CD4-positive, alpha-beta T cell treated with Interferon gamma for 1 hour (primary cell): ENCODE results near the gene EXD3.
"Not testable (repeated sequence)": the region's sequence is repeated elsewhere in the genome, so short reads cannot be mapped to it uniquely, and the experiment has no call there.

Experiments used
- DNase-seq: peaks from one replicate; pipeline ENCODE4 v3.0.0-alpha.2; 2020

The EXD3 gene

GRCh38 chr9:137390553-137391410 is 32.2 kb downstream of the EXD3 start:
- no peak for DNase-seq

GRCh38 chr9:137389428-137389746 is 33.6 kb downstream of the EXD3 start:
- no peak for DNase-seq

- no peak for DNase-seq
Measured at GRCh38 chr9:137388589-137389427, 34.2 kb downstream of the EXD3 start.

GRCh38 chr9:137387891-137388560 is 34.9 kb downstream of the EXD3 start:
- no peak for DNase-seq

- peak; percentile 4 for DNase-seq
Measured at GRCh38 chr9:137387114-137387890, 35.7 kb downstream of the EXD3 start.

GRCh38 chr9:137386507-137387113 is 36.4 kb downstream of the EXD3 start:
- DNase-seq = not testable (repeated sequence)

- DNase-seq = no peak
Measured at GRCh38 chr9:137385061-137385655, 37.8 kb downstream of the EXD3 start.

GRCh38 chr9:137383784-137384756 is 38.9 kb downstream of the EXD3 start:
- no peak for DNase-seq

- DNase-seq = no peak
Measured at GRCh38 chr9:137383081-137383783, 39.7 kb downstream of the EXD3 start.

- no peak for DNase-seq
Measured at GRCh38 chr9:137382444-137383080, 40.4 kb downstream of the EXD3 start.

GRCh38 chr9:137381501-137382443 is 41.2 kb downstream of the EXD3 start:
- no peak for DNase-seq

GRCh38 chr9:137380606-137381005 is 42.4 kb downstream of the EXD3 start:
- no peak for DNase-seq

GRCh38 chr9:137380171-137380570 is 42.8 kb downstream of the EXD3 start:
- DNase-seq = no peak

GRCh38 chr9:137379761-137380161 is 43.2 kb downstream of the EXD3 start:
- DNase-seq = no peak

GRCh38 chr9:137378688-137379410 is 44.1 kb downstream of the EXD3 start:
- not testable (repeated sequence) for DNase-seq

- no peak for DNase-seq
Measured at GRCh38 chr9:137376386-137376785, 46.6 kb downstream of the EXD3 start.

GRCh38 chr9:137375321-137376058 is 47.5 kb downstream of the EXD3 start:
- no peak for DNase-seq
